Activated CD8-positive, alpha-beta T cell treated with anti-CD3 and anti-CD28 coated beads for 36 hours (primary cell): ENCODE measurements around the gene CACNB2. TPM values are rescaled to one million over a fixed set of nuclear protein-coding genes. Genes with fewer than 3 reads are reported as not detected.

ENCODE experiments used
- ATAC-seq: fragments of 200-7000 bp; cut with Tn5 transposase; one replicate; pipeline ENCODE4 v1.10.0; 2021; ENCODE audit warnings: mild to moderate bottlenecking, moderate library complexity
- CTCF ChIA-PET: fragments of 350-600 bp; sonication (Branson Sonifier 250); formaldehyde crosslinking; loops from one replicate; lab custom pipeline; 2021; ENCODE audit warnings: antibody characterized with exemption; lab: Charles Lee
- POLR2A ChIA-PET: fragments of 350-600 bp; sonication (Branson Sonifier 250); formaldehyde crosslinking; loops from one replicate; lab custom pipeline; 2021; ENCODE audit warnings: antibody characterized with exemption; lab: Charles Lee
- DNase-seq: peaks from one replicate; pipeline ENCODE4 v3.0.0-alpha.2; 2020
- H3K27ac Mint-ChIP-seq: one replicate; pipeline ENCODE4 v1.8.0; 2021; ENCODE audit warnings: mild to moderate bottlenecking, mixed read lengths
- H3K27me3 Mint-ChIP-seq: one replicate; pipeline ENCODE4 v1.8.0; 2021; ENCODE audit warnings: mixed read lengths
- H3K36me3 Mint-ChIP-seq: one replicate; pipeline ENCODE4 v1.8.0; 2021; ENCODE audit warnings: low read depth, mixed read lengths
- H3K4me1 Mint-ChIP-seq: one replicate; pipeline ENCODE4 v1.8.0; 2021; ENCODE audit warnings: low read depth, mixed read lengths
- H3K4me3 Mint-ChIP-seq: one replicate; pipeline ENCODE4 v1.8.0; 2021; ENCODE audit warnings: mild to moderate bottlenecking, moderate library complexity, mixed read lengths
- H3K9me3 Mint-ChIP-seq: one replicate; pipeline ENCODE4 v1.8.0; 2021; ENCODE audit warnings: mixed read lengths
- intact Hi-C: fragments of 100-400 bp; cut with micrococcal nuclease; formaldehyde crosslinking; loops from one replicate; pipeline ENCODE4 v1.10.0; 2022
- total RNA-seq, 2 experiments: library from RNA; stranded (reverse); gene quantifications; one replicate each; pipeline ENCODE4 v1.2.3, GENCODE V29; 2021
- TF ChIP-seq, protein P1 (sequence below): fragments of 200-600 bp; IDR thresholded peaks from one replicate; pipeline ENCODE4 v1.8.0; 2022; ENCODE audit warnings: antibody characterized with exemption, mild to moderate bottlenecking

Gene CACNB2
- total RNA-seq, 2 experiments from 2014 or later: not detected

DNA sequence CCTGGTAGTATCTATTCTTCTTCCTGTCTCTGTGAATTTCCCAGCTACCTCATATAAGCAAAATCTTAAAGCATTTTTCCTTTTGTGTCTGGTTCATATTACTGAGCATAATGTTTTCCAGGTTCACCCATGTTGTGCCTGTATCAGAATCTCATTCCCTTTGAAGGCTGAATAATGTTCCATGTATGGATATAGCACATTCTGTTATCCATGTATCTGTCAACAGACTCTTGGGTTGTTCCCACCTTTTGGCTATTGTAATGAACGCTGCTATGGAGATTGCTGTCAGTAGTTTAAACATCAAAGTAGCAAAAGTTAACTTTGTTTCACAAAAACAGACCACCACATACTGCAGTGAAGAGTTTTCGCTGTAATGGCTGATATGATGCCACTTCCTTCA, 411.2 kb downstream of the CACNB2 start:
- Mint-ChIP-seq H3K9me3 (no peaks in the 10 kb centered on the region), H3K4me1 (no peaks in the 10 kb centered on the region), H3K4me3 (no peak overlapping the region), H3K27me3 (no peaks in the 10 kb centered on the region), H3K36me3 (peaks cover 28% of the 10 kb centered on the region), H3K27ac (no peak overlapping the region)
- intact Hi-C loops: no loop called here
- ChIA-PET CTCF (no interaction called here), POLR2A (no interaction called here)
- ATAC-seq: no peak
- no peak for DNase-seq
- TF ChIP-seq, protein P1, sequence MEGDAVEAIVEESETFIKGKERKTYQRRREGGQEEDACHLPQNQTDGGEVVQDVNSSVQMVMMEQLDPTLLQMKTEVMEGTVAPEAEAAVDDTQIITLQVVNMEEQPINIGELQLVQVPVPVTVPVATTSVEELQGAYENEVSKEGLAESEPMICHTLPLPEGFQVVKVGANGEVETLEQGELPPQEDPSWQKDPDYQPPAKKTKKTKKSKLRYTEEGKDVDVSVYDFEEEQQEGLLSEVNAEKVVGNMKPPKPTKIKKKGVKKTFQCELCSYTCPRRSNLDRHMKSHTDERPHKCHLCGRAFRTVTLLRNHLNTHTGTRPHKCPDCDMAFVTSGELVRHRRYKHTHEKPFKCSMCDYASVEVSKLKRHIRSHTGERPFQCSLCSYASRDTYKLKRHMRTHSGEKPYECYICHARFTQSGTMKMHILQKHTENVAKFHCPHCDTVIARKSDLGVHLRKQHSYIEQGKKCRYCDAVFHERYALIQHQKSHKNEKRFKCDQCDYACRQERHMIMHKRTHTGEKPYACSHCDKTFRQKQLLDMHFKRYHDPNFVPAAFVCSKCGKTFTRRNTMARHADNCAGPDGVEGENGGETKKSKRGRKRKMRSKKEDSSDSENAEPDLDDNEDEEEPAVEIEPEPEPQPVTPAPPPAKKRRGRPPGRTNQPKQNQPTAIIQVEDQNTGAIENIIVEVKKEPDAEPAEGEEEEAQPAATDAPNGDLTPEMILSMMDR: no peak

DNA sequence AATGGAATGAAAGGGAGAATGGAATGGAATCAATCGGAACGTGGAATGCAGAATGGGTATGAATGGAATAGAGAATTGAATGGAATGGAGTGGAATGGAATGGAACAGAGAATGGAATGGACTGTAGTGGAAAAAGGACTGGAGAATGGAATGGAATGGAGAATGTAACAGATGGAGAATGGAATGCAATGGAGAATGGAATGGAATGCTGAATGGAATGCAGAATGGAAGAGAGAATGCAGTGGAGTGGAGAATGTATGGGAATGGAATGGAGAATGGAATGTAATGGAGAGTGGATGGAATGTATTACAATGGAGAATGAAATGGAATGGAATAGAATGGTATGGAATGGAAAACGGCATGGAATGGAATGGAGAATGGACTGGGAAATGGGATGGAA, 414.3 kb downstream of the CACNB2 start:
- TF ChIP-seq, protein P1: no peak
- DNase-seq: no peak
- no peak for ATAC-seq
- ChIA-PET POLR2A (no interaction called here), CTCF (no interaction called here)
- Mint-ChIP-seq H3K4me1 (no peaks in the 10 kb centered on the region), H3K27me3 (no peaks in the 10 kb centered on the region), H3K36me3 (peaks cover 17% of the 10 kb centered on the region), H3K4me3 (no peak overlapping the region), H3K9me3 (no peaks in the 10 kb centered on the region), H3K27ac (no peak overlapping the region)
- intact Hi-C loops: no loop called here

DNA sequence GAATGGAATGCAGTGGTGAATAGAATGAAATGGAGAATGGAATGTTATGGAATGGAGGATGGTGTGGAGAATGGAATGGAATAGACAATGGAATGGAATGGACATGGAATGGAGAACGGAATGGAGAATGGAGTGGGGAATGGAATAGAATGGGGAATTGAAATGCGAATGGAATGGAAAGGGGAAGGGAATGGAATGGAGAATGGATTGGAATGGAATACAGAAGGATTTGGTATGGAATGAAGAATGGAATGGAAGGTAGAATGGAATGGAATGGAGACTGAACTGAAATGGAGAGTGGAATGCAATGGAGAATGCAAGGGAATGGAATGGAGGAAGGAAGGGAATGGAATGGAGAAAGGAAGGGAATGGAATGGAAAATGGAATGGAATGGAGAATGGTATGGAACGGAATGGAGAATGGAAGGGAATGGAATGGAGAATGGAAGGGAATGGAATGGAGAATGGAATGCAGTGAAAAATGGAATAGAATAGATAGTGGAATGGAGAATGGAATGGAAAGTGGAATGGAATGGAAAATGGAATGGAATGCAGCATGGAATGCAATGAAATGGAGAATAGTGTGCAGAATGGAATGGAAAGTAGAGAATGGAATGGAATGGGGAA, 416.4 kb downstream of the CACNB2 start:
- no peaks in the 10 kb centered on the region for H3K27me3 Mint-ChIP-seq
- H3K4me3 Mint-ChIP-seq: no peak overlapping the region
- peaks cover 5% of the 10 kb centered on the region for H3K36me3 Mint-ChIP-seq
- TF ChIP-seq, protein P1: no peak
- intact Hi-C loops: no loop called here
- no peak for DNase-seq
- no peak for ATAC-seq
- H3K4me1 Mint-ChIP-seq: no peaks in the 10 kb centered on the region
- no peak overlapping the region for H3K27ac Mint-ChIP-seq
- ChIA-PET CTCF (no interaction called here), POLR2A (no interaction called here)
- no peaks in the 10 kb centered on the region for H3K9me3 Mint-ChIP-seq

DNA sequence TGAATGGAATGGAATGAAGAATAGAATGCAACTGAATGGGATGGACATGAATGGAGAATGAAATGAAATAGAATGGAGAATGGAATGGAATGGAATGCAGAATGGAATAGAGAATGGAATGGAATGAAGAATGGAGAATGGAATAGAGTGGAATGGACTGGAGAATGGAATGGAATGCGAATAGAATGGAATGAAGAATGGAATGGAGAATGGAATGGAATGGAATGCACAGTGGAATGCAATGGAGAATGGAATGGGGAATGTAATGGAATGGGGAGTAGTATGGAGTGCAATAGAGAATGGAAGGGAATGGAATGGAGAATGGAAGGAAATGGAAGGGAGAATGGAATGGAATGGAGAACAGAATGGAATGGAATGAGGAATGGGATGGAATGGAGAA, 417.7 kb downstream of the CACNB2 start:
- ChIA-PET CTCF (no interaction called here), POLR2A (no interaction called here)
- TF ChIP-seq, protein P1: no peak
- no peak for ATAC-seq
- Mint-ChIP-seq H3K4me1 (no peaks in the 10 kb centered on the region), H3K4me3 (no peak overlapping the region), H3K27ac (no peak overlapping the region), H3K9me3 (no peaks in the 10 kb centered on the region), H3K27me3 (no peaks in the 10 kb centered on the region), H3K36me3 (no peaks in the 10 kb centered on the region)
- no peak for DNase-seq
- intact Hi-C loops: no loop called here

DNA sequence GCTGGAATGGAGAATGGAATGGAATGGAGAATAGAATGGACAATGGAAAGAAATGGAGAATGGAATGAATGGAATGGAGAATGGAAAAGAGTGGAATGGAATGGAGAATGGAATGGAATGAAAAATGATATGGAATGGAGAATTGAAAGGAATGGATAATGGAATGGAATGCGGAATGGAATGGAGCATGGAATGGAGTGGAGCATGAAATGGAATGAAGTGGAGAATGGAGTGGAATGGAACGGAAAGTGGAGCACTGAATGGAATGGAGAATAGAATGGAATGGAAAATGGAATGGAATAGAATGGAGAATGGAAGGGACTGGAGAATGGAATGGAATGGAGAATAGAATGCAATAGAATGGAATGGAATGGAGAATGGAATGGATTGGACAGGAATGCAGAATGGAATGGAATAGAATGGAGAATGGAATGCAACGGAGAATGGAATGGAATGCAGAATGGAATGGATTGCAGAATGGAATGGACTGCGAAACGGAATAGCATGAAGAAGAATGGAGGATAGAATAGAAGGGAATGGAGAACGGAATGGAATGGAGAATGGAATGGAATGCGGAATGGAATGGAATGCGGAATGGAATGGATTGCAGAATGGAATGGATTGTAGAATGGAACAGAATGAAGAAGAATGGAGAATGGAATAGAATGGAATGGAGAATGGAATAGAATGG, 421.8 kb downstream of the CACNB2 start:
- intact Hi-C loops: no loop called here
- no peaks in the 10 kb centered on the region for H3K36me3 Mint-ChIP-seq
- H3K4me3 Mint-ChIP-seq: no peak overlapping the region
- DNase-seq (no peak), ATAC-seq (no peak)
- H3K27ac Mint-ChIP-seq: no peak overlapping the region
- H3K9me3 Mint-ChIP-seq: no peaks in the 10 kb centered on the region
- ChIA-PET POLR2A (no interaction called here), CTCF (no interaction called here)
- H3K4me1 Mint-ChIP-seq: no peaks in the 10 kb centered on the region
- TF ChIP-seq, protein P1: no peak
- H3K27me3 Mint-ChIP-seq: no peaks in the 10 kb centered on the region
